SK-N-SH treated with all-trans-retinoic acid at 6 μM for 48 hours (cell line): ENCODE results near the gene LILRB5.
"Not testable (repeated sequence)": the region's sequence is repeated elsewhere in the genome, so short reads cannot be mapped to it uniquely, and the experiment has no call there.

Source experiments
- ARNTL ChIP-seq: fragments of 450-650 bp; formaldehyde crosslinking; IDR thresholded peaks from 2 replicates; pipeline ENCODE4 v1.5.0; 2020; ENCODE audit warnings: low read depth, mild to moderate bottlenecking, moderate library complexity, borderline replicate concordance
- ESRRG ChIP-seq: fragments of 250-450 bp; sonication (Bioruptor Pico); IDR thresholded peaks from 2 replicates; pipeline ENCODE4 v1.6.1; 2021; ENCODE audit warnings: mild to moderate bottlenecking
- GLIS3 ChIP-seq: fragments of 250-450 bp; sonication (Bioruptor Pico); IDR thresholded peaks from 2 replicates; pipeline ENCODE4 v1.5.0; 2020; ENCODE audit warnings: mild to moderate bottlenecking, moderate library complexity
- PPARA ChIP-seq: fragments of 250-450 bp; sonication (Bioruptor Pico); IDR thresholded peaks from 2 replicates; pipeline ENCODE4 v1.5.0; 2020; ENCODE audit warnings: mild to moderate bottlenecking, borderline replicate concordance
- RARB ChIP-seq: fragments of 250-450 bp; sonication (Bioruptor Pico); IDR thresholded peaks from 2 replicates; pipeline ENCODE4 v1.8.0; 2021; ENCODE audit warnings: mild to moderate bottlenecking, moderate library complexity
- TCF4 ChIP-seq: fragments of 250-450 bp; sonication (Bioruptor Pico); IDR thresholded peaks from 2 replicates; pipeline ENCODE4 v1.8.0; 2021; ENCODE audit warnings: mild to moderate bottlenecking, moderate library complexity, borderline replicate concordance
- ZNF8 ChIP-seq: fragments of 450-650 bp; formaldehyde crosslinking; IDR thresholded peaks from 2 replicates; pipeline ENCODE4 v1.5.0; 2020; ENCODE audit warnings: mild to moderate bottlenecking, moderate library complexity
- TF ChIP-seq, protein P1 (sequence below): fragments of 250-450 bp; sonication (Bioruptor Pico); IDR thresholded peaks from 2 replicates; pipeline ENCODE4 v1.5.1; 2020; ENCODE audit warnings: low read depth, mild to moderate bottlenecking, moderate library complexity
- TF ChIP-seq, protein P2 (sequence below): fragments of 250-450 bp; sonication (Bioruptor Pico); IDR thresholded peaks from 2 replicates; pipeline ENCODE4 v1.8.0; 2021; ENCODE audit warnings: low read depth, mild to moderate bottlenecking, moderate library complexity, borderline replicate concordance

DNA sequence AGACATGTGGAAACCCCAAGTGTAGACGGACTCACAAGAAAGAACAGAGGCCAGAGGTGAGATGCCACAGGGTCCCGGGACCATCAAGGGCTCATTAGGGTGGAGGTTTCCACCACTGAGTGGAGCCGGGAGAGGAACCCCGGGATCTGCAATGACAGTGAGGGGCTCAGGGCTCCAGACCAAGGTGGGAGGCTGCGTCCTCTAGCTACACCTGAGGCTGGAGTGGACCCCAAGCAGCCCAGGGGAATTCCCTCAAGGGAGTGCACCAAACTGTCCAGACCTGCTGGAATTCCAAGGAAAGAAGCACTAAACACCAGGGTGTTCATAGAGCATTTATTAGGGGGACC lies 24.6 kb upstream of the LILRB5 start:
- TF ChIP-seq RARB (CRISPR knock-in tag); ARNTL (CRISPR knock-in tag); PPARA (CRISPR knock-in tag); ESRRG (CRISPR knock-in tag); ZNF8; TCF4 (CRISPR knock-in tag); GLIS3 (CRISPR knock-in tag): not testable (repeated sequence)
- TF ChIP-seq, protein P1, sequence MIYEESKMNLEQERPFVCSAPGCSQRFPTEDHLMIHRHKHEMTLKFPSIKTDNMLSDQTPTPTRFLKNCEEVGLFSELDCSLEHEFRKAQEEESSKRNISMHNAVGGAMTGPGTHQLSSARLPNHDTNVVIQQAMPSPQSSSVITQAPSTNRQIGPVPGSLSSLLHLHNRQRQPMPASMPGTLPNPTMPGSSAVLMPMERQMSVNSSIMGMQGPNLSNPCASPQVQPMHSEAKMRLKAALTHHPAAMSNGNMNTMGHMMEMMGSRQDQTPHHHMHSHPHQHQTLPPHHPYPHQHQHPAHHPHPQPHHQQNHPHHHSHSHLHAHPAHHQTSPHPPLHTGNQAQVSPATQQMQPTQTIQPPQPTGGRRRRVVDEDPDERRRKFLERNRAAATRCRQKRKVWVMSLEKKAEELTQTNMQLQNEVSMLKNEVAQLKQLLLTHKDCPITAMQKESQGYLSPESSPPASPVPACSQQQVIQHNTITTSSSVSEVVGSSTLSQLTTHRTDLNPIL (CRISPR knock-in tag) = not testable (repeated sequence)
- TF ChIP-seq, protein P2, sequence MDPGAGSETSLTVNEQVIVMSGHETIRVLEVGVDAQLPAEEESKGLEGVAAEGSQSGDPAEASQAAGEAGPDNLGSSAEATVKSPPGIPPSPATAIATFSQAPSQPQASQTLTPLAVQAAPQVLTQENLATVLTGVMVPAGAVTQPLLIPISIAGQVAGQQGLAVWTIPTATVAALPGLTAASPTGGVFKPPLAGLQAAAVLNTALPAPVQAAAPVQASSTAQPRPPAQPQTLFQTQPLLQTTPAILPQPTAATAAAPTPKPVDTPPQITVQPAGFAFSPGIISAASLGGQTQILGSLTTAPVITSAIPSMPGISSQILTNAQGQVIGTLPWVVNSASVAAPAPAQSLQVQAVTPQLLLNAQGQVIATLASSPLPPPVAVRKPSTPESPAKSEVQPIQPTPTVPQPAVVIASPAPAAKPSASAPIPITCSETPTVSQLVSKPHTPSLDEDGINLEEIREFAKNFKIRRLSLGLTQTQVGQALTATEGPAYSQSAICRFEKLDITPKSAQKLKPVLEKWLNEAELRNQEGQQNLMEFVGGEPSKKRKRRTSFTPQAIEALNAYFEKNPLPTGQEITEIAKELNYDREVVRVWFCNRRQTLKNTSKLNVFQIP (CRISPR knock-in tag) = not testable (repeated sequence)
